WTC11 (cell line): Measurements from ENCODE around the gene IL7R. TPM values are rescaled to one million over a fixed set of nuclear protein-coding genes. Genes with fewer than 3 reads are reported as not detected.
A peak's percentile ranks its signal among the peaks of the same experiment; 100 is the strongest.

Experiments used
- ATAC-seq: fragments of 200-7000 bp; cut with Tn5 transposase; 2 replicates; pipeline ENCODE4 v1.10.0; 2021; ENCODE audit warnings: mild to moderate bottlenecking, moderate library complexity
- CTCF ChIA-PET: fragments of 300-600 bp; sonication (Branson Sonifier 250); formaldehyde crosslinking; loops from one replicate; lab custom pipeline; 2021; ENCODE audit warnings: antibody characterized with exemption; lab: Charles Lee
- POLR2A ChIA-PET: fragments of 350-600 bp; sonication (Branson Sonifier 250); formaldehyde crosslinking; loops from one replicate; lab custom pipeline; 2021; ENCODE audit warnings: antibody characterized with exemption; lab: Charles Lee
- DNase-seq: peaks from one replicate; pipeline ENCODE4 v3.0.0; 2021; ENCODE audit warnings: low spot score
- H3K27ac Mint-ChIP-seq: 2 replicates; pipeline ENCODE4 v1.8.0; 2021; ENCODE audit warnings: mixed read lengths
- H3K27me3 Mint-ChIP-seq: 2 replicates; pipeline ENCODE4 v1.8.0; 2021; ENCODE audit warnings: low read depth, mild to moderate bottlenecking, moderate library complexity, mixed read lengths
- H3K36me3 Mint-ChIP-seq: 2 replicates; pipeline ENCODE4 v1.8.0; 2021; ENCODE audit warnings: mixed read lengths
- H3K4me1 Mint-ChIP-seq: 2 replicates; pipeline ENCODE4 v1.8.0; 2022; ENCODE audit warnings: mixed read lengths
- H3K4me3 Mint-ChIP-seq: 2 replicates; pipeline ENCODE4 v1.8.0; 2021; ENCODE audit warnings: mild to moderate bottlenecking, moderate library complexity, mixed read lengths
- H3K9me3 Mint-ChIP-seq: 2 replicates; pipeline ENCODE4 v1.8.0; 2021; ENCODE audit warnings: mixed read lengths
- ATF3 ChIP-seq: sonication (generic); formaldehyde crosslinking; conservative IDR thresholded peaks from 2 replicates; pipeline ENCODE4 v1.8.1; 2022; ENCODE audit warnings: mild to moderate bottlenecking, missing genetic modification reagents
- FOXJ3 ChIP-seq: sonication (generic); formaldehyde crosslinking; IDR thresholded peaks from 2 replicates; pipeline ENCODE4 v1.9.0; 2021; ENCODE audit warnings: missing genetic modification reagents, mild to moderate bottlenecking, borderline replicate concordance
- FOXK1 ChIP-seq: sonication (generic); formaldehyde crosslinking; IDR thresholded peaks from 2 replicates; pipeline ENCODE4 v1.8.0; 2022; ENCODE audit warnings: mild to moderate bottlenecking, moderate library complexity, missing genetic modification reagents
- KAT7 ChIP-seq: sonication (generic); formaldehyde crosslinking; IDR thresholded peaks from 2 replicates; pipeline ENCODE4 v1.8.1; 2023; ENCODE audit warnings: missing genetic modification reagents, mild to moderate bottlenecking, borderline replicate concordance
- NFE2L1 ChIP-seq: sonication (generic); formaldehyde crosslinking; IDR thresholded peaks from 2 replicates; pipeline ENCODE4 v1.8.1; 2023; ENCODE audit warnings: missing genetic modification reagents
- NFYB ChIP-seq: sonication (generic); formaldehyde crosslinking; conservative IDR thresholded peaks from 2 replicates; pipeline ENCODE4 v1.8.0; 2022; ENCODE audit warnings: low read depth, missing genetic modification reagents
- NR2C2 ChIP-seq: sonication (generic); formaldehyde crosslinking; IDR thresholded peaks from 2 replicates; pipeline ENCODE4 v1.8.0; 2022; ENCODE audit warnings: mild to moderate bottlenecking, missing genetic modification reagents
- PRRX2 ChIP-seq: fragments of 250-450 bp; sonication (Bioruptor Pico); IDR thresholded peaks from 2 replicates; pipeline ENCODE4 v1.8.0; 2021; ENCODE audit warnings: mild to moderate bottlenecking
- SMAD4 ChIP-seq: sonication (generic); formaldehyde crosslinking; IDR thresholded peaks from 2 replicates; pipeline ENCODE4 v1.8.0; 2022; ENCODE audit warnings: mild to moderate bottlenecking, missing genetic modification reagents
- SP1 ChIP-seq: sonication (generic); formaldehyde crosslinking; conservative IDR thresholded peaks from 2 replicates; pipeline ENCODE4 v1.8.1; 2022; ENCODE audit warnings: missing genetic modification reagents
- ZNF121 ChIP-seq: sonication (generic); formaldehyde crosslinking; IDR thresholded peaks from 2 replicates; pipeline ENCODE4 v1.8.0; 2023; ENCODE audit warnings: missing genetic modification reagents
- ZNF232 ChIP-seq: sonication (generic); formaldehyde crosslinking; IDR thresholded peaks from 2 replicates; pipeline ENCODE4 v1.8.0; 2022; ENCODE audit warnings: mild to moderate bottlenecking, missing genetic modification reagents
- total RNA-seq: library from RNA; stranded (reverse); gene quantifications from 3 replicates; pipeline ENCODE4 v1.2.3, GENCODE V29; 2021
- TF ChIP-seq, protein P1 (sequence below): fragments of 250-450 bp; sonication (Bioruptor Pico); IDR thresholded peaks from 2 replicates; pipeline ENCODE4 v2.1.2; 2022; ENCODE audit warnings: mild to moderate bottlenecking, moderate library complexity
- TF ChIP-seq, protein P2 (sequence below): sonication (generic); formaldehyde crosslinking; IDR thresholded peaks from 2 replicates; pipeline ENCODE4 v1.8.1; 2023; ENCODE audit warnings: mild to moderate bottlenecking, missing genetic modification reagents, moderate library complexity
- TF ChIP-seq, protein P3 (sequence below): fragments of 200-600 bp; IDR thresholded peaks from 2 replicates; pipeline ENCODE4 v1.8.0; 2022; ENCODE audit warnings: antibody characterized with exemption
- TF ChIP-seq, protein P4 (sequence below): fragments of 250-450 bp; sonication (Bioruptor Pico); IDR thresholded peaks from 2 replicates; pipeline ENCODE4 v1.8.0; 2021; ENCODE audit warnings: mild to moderate bottlenecking

Gene IL7R
- total RNA-seq, 1 experiment from 2014 or later = 0.57 TPM

- ChIA-PET CTCF (no interaction called here), POLR2A (no interaction called here)
- no peak overlapping the region for H3K27ac Mint-ChIP-seq
- no peaks in the 10 kb centered on the region for H3K36me3 Mint-ChIP-seq
- H3K4me1 Mint-ChIP-seq = no peaks in the 10 kb centered on the region
- ATAC-seq (no peak), DNase-seq (no peak)
- peaks cover 4% of the 10 kb centered on the region for H3K27me3 Mint-ChIP-seq
- no peak overlapping the region for H3K4me3 Mint-ChIP-seq
- TF ChIP-seq FOXJ3 (CRISPR knock-in tag) = no peak
- TF ChIP-seq NFE2L1 (CRISPR knock-in tag) = no peak
- TF ChIP-seq PRRX2 (CRISPR knock-in tag) = no peak
- no peak for TF ChIP-seq ATF3 (CRISPR knock-in tag)
- TF ChIP-seq SP1 (CRISPR knock-in tag) = no peak
- no peak for TF ChIP-seq SMAD4 (CRISPR knock-in tag)
- no peak for TF ChIP-seq KAT7 (CRISPR knock-in tag)
- TF ChIP-seq, protein P1, sequence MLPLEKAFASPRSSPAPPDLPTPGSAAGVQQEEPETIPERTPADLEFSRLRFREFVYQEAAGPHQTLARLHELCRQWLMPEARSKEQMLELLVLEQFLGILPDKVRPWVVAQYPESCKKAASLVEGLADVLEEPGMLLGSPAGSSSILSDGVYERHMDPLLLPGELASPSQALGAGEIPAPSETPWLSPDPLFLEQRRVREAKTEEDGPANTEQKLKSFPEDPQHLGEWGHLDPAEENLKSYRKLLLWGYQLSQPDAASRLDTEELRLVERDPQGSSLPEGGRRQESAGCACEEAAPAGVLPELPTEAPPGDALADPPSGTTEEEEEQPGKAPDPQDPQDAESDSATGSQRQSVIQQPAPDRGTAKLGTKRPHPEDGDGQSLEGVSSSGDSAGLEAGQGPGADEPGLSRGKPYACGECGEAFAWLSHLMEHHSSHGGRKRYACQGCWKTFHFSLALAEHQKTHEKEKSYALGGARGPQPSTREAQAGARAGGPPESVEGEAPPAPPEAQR = no peak
- TF ChIP-seq ZNF121 (CRISPR knock-in tag) = no peak
- H3K9me3 Mint-ChIP-seq = no peaks in the 10 kb centered on the region
These were observed 45.5 kb upstream of the IL7R start for GRCh38 chr5:35811108-35811741.

- no peak overlapping the region for H3K27ac Mint-ChIP-seq
- H3K4me3 Mint-ChIP-seq = no peak overlapping the region
- H3K9me3 Mint-ChIP-seq = no peaks in the 10 kb centered on the region
- DNase-seq (no peak), ATAC-seq (no peak)
- H3K36me3 Mint-ChIP-seq = no peaks in the 10 kb centered on the region
- no peaks in the 10 kb centered on the region for H3K4me1 Mint-ChIP-seq
- TF ChIP-seq, protein P2, sequence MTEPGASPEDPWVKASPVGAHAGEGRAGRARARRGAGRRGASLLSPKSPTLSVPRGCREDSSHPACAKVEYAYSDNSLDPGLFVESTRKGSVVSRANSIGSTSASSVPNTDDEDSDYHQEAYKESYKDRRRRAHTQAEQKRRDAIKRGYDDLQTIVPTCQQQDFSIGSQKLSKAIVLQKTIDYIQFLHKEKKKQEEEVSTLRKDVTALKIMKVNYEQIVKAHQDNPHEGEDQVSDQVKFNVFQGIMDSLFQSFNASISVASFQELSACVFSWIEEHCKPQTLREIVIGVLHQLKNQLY = no peak
- TF ChIP-seq, protein P3, sequence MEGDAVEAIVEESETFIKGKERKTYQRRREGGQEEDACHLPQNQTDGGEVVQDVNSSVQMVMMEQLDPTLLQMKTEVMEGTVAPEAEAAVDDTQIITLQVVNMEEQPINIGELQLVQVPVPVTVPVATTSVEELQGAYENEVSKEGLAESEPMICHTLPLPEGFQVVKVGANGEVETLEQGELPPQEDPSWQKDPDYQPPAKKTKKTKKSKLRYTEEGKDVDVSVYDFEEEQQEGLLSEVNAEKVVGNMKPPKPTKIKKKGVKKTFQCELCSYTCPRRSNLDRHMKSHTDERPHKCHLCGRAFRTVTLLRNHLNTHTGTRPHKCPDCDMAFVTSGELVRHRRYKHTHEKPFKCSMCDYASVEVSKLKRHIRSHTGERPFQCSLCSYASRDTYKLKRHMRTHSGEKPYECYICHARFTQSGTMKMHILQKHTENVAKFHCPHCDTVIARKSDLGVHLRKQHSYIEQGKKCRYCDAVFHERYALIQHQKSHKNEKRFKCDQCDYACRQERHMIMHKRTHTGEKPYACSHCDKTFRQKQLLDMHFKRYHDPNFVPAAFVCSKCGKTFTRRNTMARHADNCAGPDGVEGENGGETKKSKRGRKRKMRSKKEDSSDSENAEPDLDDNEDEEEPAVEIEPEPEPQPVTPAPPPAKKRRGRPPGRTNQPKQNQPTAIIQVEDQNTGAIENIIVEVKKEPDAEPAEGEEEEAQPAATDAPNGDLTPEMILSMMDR = no peak
- TF ChIP-seq FOXK1 (CRISPR knock-in tag) = no peak
- no peak for TF ChIP-seq NR2C2 (CRISPR knock-in tag)
- TF ChIP-seq, protein P4, sequence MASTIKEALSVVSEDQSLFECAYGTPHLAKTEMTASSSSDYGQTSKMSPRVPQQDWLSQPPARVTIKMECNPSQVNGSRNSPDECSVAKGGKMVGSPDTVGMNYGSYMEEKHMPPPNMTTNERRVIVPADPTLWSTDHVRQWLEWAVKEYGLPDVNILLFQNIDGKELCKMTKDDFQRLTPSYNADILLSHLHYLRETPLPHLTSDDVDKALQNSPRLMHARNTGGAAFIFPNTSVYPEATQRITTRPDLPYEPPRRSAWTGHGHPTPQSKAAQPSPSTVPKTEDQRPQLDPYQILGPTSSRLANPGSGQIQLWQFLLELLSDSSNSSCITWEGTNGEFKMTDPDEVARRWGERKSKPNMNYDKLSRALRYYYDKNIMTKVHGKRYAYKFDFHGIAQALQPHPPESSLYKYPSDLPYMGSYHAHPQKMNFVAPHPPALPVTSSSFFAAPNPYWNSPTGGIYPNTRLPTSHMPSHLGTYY = no peak
- no peak for TF ChIP-seq ZNF232 (CRISPR knock-in tag)
- CTCF ChIA-PET = interaction anchor here (0.8 to 1.3 kb wide), 2 partner anchors 112 kb away, joined by 3 read pairs; no protein-coding TSS in a partner anchor
- no peaks in the 10 kb centered on the region; the same call in 1 of the 2 replicates for H3K27me3 Mint-ChIP-seq
- POLR2A ChIA-PET = no interaction called here
These were observed 43.2 kb upstream of the IL7R start for GRCh38 chr5:35813521-35813920.

DNA sequence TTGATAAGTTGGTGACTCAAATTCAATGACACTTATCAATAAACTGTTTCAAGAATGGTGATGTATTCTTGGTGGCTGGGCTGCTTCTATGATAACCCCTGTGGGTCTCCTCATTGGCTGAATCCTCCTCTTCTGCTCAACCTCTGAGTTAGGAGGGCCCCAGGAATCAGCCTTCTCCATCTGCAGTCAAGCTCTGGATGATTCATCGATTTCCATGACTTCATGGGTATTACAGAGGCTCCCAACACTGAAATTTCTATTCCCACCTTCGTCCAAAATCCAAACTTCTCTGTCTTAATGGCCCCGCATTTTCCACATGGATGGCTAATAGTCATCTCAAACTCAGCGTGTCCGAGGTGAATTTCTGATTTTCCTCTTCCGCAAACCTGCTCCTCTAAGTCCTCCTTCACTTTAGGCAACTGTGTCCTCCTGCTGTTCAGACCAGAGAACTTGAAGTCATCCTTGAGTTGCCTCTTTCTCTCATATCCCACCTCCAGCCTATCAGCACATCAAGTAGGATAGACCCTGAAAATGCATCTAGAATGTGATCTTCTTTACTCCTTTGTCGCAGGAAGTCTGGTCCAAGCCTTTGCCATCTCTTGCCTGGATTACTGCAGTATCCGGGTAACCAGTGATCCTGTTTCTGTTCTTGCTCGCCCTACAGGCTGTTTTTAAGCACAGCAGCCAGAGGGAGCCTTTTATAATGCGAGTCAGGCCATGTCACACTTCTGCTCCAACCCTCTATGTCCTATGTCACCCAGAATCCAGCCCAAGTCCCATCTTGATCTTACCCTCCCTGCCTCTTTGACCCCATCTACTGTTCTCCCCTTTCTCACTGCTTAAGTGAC, 41.4 kb upstream of the IL7R start:
- Mint-ChIP-seq H3K27me3 (no peaks in the 10 kb centered on the region; the same call in 1 of the 2 replicates), H3K9me3 (no peaks in the 10 kb centered on the region), H3K27ac (no peak overlapping the region), H3K4me3 (no peak overlapping the region), H3K36me3 (no peaks in the 10 kb centered on the region), H3K4me1 (no peaks in the 10 kb centered on the region)
- DNase-seq (peak; percentile 30), ATAC-seq (peak; percentile 98)
- POLR2A ChIA-PET = no interaction called here
- CTCF ChIA-PET = no interaction called here
- no peak for TF ChIP-seq NFYB (CRISPR knock-in tag)
- TF ChIP-seq, protein P3 = 0 out of 2 replicates have a peak, but pooled peaks have one; percentile 10
